Stimulated activated CD4-positive, alpha-beta T cell treated with anti-CD3 and anti-CD28 coated beads, TNF-alpha, amount 100 ng/mL, for 4 hours (primary cell): ENCODE measurements around the gene FUT9.

Experiments used
- DNase-seq, 3 experiments: peaks; one replicate each; pipeline ENCODE4 v3.0.0-alpha.2; 2020; ENCODE audit warnings: low read depth in 3 of 3

FUT9 gene

DNA sequence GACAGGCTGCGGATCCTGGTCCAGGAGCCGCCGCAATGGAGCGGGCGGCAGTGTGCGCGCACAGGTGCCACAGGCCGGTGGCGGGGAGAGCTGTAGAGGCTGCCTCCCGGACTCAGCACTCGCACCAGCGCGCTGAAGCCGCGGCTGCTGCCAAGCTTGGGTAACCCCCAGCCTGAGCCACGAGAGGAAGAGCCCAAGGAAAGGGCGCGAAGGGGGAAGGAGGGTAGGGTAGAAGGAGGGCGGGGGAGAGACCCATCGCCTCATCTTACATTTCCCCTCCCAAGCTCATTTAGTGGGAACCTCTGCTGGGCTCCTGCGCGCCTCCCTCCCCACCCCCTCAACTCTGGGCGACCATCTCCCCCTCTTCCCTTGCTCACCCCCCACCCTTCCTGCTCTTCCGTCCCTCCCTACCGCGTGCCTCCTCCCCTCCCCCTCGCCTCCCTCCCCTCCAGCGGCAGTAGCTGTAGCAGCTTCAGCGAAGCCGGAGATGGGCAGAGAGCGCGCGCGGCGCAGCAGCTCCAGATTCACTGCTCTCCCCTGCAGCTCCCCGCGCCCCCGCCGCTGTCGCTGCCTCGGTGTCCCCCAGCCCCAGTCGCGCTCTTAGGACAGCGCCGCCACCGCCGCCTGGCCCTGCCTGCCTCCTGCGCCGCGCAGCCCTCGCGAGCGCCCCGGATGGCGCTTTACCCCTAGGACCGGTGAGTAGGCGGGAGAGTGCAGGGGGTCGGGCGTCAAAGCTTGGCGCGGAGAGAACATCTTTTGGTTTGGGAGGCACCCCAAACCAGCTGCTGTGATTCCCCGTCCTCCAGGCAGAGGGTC, at the start of gene FUT9:
Gene FUT9, plus strand, starts transcription at position 457 of the 816 bp plus-strand sequence. CDS start 187,182 bp downstream, outside the sequence.
- no peak for DNase-seq

DNA sequence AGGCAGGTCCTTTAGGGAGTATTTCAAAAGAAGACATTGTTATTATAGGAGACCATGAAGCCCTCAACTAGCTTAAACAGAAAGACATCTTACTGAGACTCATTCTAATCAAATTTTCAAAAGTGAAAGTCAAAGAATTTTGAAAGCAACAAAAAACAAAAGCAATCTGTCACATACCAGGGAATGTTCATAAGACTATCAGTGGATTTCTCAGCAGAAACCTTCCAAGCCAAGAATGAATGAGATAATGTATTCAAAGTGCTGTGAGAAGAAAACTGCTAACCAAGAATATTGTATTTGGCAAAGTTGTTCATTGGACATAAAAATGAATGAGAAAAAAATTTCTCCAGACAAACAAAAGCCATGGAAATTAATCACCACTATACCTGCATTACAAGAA, 48.2 kb upstream of the FUT9 start:
- DNase-seq = no peak

DNA sequence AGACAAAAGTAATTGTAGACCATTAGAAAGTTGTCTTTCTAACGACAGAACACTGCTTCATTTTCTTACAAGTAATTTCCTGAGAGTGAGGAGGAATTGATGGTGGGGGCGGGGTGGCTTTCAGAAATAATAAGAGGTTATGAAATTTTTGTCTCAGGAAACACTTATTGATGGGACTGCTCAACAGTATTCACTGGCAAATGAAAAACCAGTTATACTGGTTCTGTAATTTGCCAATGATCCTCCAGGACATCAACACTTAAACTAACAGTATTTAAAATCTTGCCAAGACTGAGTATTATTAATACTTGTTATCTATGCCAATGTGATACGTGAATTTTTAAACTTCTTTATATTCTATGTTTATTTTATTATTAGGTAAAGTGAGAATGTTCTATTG, 41.8 kb upstream of the FUT9 start:
- DNase-seq = no peak

DNA sequence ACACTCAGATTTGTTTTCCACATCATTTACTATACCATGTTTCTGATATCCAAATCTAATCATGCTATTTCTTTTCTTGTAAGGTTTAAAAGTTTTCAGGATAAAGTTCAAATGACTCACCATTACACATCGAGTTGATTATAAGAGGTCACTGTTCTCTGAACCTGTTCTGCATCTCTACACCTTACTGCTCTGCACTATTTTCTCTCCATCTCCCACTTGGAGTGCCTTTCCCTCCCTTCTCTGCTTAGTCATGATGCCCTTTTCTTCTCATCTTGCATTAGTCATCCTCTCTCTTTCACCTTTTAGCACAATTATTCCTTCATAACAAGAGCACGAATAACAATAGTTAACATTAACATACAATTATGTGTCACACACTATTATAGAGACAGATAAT, 37.5 kb upstream of the FUT9 start:
- DNase-seq = no peak

DNA sequence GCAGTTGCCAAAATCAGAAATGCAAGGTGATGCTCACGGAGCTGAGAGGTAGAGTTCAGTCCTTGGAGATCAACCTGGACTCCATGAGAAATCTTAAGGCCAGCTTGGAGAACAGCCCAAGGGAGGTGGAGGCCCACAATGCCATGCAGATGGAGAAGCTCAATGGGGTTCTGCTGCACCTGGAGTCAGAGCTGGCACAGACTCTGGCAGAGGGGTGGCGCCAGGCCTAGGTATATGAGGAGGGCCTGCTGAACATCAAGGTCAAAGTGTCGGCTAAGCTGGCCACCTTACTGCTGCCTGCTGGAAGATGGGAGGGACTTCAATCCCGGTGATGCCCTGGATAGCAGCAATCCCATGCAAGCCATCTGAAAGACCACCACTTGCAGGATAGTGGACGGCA, 23.9 kb upstream of the FUT9 start:
- DNase-seq = no peak

DNA sequence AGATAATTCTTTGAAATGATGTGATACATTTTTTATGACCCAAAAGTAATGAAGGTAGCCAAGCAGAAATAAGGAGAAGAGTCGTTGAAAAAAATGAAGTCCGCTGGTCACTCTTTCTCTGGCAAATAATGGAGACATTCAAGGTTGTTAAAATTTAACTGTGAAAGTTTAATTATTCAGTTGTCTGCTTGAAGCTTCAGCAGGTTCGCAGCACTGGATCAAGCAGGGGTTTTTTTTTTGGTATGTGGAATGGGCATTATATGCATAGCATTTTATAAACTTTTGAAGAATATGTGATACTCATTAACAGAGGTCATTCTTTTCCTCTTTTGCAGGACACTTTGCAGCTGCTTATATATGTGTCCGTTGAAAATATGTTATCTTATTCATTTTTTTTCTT, 21.6 kb upstream of the FUT9 start:
- DNase-seq = no peak

DNA sequence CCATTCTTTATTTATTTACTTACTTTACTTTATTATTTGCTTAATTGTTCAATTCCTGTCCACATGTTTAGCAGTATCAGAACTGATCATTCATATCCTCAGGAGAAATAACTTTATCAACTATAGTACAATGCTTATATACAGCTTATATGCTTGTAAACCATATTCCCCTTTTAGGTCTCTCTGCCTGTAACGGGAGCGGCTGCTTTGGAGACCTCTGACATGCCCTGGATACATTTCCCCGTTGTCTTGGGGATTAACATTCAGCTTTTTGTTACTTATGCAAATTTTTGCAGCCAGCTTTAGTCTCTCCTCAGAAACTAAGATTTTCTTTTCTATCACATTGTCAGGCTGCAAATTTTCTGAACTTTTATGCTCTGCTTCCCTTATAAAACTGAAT, 17.6 kb upstream of the FUT9 start:
- no peak for DNase-seq

DNA sequence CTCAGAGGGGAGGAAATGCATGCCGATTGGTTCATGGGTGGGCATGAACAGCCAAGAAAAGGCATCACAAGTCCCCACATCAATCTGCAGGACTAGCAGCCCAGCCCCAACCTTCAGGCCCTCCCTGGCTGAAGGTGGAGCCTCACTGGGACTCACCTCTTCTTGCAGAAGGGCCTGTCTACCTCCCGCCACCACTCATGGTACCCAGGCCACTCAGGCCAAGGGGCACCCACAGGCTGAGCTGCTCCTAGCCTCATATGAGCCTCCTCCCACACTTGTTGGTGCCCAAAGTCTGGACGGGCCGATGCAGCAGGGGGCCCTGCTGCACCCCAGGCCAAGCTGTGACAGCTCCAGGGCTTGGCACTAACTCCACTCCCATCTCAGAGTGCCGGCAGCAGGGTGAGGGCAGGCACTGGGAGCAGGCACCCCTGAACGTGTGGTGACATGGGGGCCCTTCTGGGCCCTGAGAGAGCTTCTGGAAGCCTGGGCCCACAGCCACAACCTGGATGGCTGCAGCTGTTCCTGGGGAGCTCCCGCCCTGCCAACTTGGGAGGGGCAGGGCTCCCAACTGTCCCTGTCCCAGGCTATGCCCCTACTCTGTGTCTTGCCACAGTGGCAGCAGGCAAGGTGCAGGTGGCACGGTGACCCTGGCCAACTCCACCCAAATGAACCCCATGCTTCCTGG, 13.7 kb upstream of the FUT9 start:
- no peak for DNase-seq

DNA sequence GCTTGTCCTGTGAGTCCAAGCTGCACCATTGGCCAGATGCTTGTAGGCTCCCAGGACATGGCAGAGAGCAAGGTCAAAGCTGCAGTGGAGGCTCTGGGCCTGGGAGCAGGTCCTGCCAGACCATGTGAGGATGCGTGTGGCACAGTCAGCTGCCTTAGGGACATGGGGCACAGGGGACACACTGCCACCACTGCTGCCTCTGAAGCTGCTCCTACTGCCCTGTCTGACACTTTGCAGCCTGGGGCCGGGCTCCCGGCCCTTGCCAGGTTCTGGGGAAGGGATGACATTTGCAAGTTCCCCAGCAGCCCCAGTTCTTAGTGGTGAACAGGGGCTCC, 13.2 kb upstream of the FUT9 start:
- no peak for DNase-seq

DNA sequence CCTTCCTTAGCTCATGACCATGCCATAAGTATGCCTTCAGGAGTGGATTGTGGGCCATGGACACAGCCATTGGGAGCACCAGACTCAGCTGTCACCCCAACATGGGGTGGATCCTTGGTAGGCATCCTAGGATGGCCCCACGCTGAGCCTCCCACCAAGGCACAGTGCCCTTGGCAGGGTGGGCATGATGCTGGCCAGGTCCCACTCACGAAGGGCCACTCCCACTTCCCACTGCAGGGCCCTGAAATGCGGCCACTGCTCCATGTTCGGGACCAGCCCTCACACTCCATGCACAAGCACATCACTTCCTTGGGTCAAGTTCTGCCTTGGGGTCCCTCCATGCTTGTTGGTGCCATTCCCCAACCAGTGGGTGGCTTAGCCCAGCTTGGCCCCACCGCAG, 12.9 kb upstream of the FUT9 start:
- no peak for DNase-seq

DNA sequence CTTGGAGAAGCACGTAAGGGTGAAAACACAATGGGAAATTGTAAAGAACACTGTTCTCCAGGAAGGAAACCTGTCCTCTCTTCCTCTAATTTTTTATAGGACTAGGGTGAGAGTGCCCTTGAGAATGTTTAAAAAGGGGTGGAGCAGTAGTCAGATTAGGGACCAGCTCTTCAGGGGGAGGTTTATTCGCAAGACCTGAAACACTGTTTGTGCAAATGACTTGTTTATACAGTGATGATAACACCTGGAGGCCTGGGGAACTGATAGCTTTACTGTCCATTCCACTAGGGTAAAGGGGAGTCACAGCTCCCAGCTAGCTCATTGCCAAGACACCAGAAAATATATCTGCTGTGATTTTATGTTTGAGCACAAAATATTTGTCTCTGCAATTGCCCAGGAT, 8.1 kb upstream of the FUT9 start:
- no peak for DNase-seq

DNA sequence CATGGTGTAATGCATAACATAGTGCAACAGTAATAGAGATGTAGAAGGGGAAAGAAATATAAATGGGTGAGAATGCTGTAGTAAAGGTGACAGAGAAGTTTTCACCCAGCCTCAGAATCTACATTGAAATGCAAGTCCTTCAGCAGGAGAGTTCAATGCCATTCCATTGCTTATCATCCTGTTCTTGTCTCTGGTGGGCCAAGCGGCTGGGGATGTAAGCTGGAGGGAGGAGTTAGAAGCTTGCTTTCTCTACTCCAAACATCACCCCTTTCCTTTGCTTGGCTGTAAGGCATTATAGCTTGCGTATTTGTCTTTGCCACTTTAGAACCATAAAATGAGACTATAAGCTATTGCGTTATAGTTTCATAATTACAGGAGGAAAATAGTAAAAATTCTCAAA, 2.2 kb upstream of the FUT9 start:
- no peak for DNase-seq

DNA sequence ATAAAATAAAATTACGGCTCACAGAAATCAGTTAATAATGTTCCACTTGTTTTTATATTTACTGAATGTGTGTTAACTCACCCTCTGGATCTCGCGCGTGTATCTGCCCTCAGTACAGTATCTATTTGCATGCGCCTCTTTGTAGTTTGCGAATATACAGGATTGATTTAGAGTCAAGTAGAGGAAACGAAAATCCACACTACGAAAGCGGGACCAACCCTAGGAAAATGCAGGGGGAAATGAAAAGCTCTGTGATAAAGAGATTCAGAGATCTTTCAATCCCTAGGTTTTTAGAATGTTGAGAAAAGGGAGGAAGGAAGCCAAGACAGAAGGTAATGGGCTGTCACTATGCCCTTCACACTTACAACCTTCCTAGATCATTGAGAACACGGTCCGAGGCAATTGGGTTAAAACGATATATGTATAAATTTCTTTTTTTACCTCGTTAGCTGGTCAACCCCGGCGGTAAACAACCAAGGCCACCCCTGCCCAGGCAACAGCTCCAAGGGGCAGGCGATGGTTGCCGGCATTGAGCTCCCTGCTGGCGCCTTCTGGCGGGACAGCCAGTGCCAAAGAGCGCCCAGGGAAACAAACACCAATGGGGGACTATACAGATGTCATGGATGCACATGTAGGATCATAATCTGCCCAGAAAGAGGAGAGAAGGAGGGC, 792 bp upstream of the FUT9 start:
- no peak for DNase-seq

DNA sequence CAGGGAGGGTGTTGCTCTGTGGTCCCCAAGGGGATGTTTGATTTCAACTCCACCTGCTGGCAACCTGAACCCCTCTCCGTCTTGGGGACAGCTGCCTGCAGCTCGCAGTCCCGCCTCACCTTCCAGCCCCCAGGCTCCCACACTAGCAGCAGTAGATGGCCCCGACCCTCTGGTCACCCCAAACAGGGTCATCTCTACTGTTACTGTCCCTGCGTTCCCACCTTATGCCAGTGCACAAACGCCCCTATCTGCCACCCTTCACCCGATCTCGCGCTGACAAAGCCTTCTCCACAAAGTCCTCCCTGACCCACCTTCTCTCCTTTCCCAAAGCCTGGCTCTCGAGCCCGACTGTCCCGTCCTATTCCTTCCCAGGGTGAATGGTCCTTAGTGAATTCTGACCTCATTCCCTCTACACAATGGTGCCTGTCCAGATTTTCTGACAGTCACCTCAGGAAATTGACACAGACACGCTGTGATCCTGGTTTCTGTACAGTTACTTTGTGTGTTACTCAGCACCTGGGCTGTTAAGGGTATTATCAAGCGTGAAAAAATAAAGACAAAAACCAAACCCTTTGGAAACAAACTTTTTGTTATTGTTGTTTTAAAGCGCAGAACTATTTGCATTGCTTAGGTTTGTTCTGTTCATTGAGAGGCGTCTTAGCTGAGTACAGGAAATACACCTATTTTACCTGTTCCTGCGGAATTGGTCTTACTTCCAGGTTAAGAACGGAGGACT, 728 bp downstream of the FUT9 start:
- DNase-seq = no peak

DNA sequence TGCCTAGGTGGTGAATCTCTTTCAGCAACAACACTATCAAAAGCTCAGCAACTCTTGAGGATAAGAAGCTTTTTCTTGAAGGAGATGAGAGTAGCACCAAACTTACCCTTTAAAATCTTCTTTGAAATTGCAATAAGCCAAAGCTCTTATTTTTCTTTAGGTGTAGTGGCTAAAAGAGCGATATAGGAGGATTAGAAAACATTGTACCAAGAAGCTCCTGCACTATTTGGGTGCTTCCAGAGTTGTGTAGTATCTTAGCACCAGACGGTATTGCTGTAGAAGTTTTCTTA, 1.2 kb downstream of the FUT9 start:
- no peak for DNase-seq

DNA sequence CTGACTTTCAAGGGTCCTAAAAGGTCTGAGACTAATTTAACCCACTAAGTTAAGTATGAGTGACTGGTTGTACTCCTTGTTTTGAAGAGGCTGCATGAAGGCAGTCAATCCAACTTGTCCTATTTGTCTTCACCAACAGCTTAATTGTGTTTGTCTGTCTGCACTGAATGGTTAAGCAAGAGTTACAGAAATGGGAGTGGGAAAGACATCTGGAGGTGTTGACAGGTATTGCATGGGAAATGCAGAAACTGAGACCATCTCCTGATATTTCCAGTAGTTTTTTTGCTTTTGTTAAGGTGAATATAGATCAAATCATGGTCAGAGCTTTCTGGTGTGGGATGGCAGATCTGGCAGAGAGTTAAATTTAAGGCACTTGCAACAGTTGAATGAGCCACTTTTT, 6.5 kb downstream of the FUT9 start:
- no peak for DNase-seq

DNA sequence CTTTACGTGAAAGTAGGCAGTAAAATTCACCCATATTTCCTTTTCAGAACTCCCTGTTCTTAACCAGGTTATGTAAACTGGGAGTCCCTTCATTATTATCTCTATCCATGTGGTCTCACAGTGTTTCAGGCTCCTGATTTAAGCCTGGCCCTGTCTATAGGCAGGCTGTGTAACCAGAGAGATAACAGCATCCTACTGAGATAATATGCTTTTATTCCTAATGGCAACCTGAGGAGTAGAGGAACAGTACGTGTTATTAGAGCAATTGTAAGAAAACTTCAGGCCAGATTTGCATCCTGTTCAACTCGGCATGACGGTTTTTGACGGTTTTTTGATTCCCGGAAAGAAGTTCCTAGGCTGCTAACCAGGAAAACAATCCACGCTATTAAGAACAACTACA, 16.9 kb downstream of the FUT9 start:
- DNase-seq = no peak

DNA sequence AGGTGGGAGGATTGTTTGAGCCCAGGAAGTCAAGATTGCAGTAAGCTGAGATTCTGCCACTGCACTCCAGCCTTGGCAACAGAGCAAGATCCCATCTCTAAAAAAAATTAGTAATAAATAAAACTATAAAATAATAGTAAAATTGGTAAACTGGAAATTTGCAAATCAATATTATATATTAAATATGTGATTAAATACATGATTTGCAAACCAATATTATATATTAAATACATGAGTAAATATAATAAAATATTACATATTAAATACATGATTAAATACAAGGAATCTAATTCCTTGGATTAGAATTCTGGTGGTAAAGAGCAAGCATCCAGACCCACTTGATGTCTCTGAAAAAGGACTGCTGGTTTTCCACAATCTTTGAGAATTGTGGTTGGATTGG, 35.8 kb downstream of the FUT9 start:
- no peak for DNase-seq

DNA sequence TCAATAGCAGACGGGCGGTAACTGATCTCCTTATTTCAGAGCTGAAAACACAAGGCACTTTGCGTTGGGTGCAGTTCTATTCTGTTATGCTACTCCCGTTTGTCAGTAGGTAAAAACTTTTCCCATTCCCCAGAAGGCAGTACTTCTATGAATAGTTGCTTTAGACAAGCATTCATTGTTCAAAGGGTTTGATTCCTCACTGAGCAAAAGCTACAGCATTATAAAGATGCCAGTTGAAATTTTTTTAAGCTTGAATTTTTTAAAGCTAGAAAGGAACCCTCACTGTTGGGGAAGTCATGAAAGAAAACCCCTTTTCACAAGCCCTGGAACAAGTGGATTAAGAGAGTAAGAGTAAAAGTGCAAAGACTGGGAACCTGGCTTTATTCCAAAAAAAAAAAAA, 42.3 kb downstream of the FUT9 start:
- no peak for DNase-seq

DNA sequence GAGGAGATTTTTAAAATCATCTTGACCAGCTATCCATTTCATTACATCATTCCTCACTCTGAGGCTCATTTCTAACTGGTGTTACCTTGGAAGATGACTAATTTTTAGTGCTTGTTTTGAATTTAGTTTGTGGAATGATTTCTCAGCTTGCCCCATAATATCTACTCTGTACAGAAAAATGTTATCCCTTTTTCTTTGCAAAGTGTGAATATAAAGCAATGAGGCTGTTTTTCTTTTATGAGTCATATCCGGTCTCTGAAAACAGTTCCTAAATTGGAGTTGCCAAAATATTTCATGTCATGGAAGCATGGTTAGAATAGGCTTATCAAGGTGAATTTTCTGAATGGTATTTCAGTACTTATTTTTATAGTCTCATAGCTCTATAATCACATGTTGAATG, 43.8 kb downstream of the FUT9 start:
- DNase-seq = no peak

DNA sequence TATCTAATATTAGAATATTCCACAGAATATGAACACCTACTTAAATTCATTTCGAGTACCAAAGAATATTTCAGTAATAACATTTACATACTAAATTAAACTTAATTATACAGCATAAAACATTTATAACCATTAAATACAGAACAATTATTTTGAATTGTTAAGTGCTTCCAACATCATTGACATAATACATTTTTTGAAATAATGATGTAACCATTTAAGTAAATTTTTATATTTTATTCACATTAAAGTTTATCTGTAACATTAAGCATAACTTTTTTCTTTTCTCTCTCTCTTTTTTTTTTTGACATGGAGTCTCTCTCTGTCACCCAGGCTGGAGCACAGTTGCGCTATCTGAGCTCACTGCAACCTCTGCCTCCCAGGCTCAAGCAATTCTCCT, 44.5 kb downstream of the FUT9 start:
- no peak for DNase-seq

DNA sequence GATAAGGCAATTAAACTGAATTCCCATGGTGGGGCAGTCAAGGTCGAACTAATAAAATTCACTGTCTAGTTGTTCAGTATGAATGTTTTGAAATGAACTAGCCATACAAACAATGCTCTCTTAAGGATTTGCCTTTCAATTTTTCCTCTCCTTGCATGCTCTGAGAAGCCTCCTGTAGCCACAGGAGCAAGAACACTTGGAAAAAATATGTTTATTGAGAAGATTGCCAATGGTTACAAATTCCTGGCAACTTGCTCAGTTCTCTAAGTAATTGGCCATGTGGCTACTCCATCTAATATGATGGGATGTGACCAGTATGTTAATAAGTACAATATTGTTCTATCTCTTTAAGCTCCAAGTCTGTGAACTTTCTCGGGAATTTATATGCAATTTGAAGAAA, 49.4 kb downstream of the FUT9 start:
- DNase-seq = no peak

DNA sequence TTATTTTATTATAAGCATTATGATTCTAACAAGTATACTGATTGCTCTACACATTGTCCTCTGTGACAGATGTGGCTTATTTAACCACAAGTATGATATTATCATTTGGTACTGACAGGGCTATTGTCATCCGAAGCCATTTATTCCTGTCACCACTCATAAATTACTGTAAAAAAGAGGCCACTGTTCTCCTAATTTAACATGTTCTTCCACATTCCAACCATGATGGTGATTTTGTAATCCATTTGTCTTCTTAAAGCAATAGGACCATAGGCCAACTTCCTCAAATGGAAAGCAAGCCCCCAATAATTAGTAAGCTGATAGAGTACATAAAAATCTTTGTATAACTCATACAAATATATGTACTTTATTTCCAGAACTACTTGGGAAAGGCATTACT, 50.6 kb downstream of the FUT9 start:
- no peak for DNase-seq
